GM18868 (cell line): Measurements from ENCODE around the gene RPS8.
A peak's percentile ranks its signal among the peaks of the same experiment; 100 is the strongest.
"Not testable (repeated sequence)": the region's sequence is repeated elsewhere in the genome, so short reads cannot be mapped to it uniquely, and the experiment has no call there.

Experiments
- ATAC-seq: cut with Tn5 transposase; IDR thresholded peaks from one replicate; pipeline ENCODE4 v1.9.1; 2021; ENCODE audit warnings: mild to moderate bottlenecking, moderate library complexity; ENCODE audit not compliant: unreplicated experiment

RPS8 gene

DNA sequence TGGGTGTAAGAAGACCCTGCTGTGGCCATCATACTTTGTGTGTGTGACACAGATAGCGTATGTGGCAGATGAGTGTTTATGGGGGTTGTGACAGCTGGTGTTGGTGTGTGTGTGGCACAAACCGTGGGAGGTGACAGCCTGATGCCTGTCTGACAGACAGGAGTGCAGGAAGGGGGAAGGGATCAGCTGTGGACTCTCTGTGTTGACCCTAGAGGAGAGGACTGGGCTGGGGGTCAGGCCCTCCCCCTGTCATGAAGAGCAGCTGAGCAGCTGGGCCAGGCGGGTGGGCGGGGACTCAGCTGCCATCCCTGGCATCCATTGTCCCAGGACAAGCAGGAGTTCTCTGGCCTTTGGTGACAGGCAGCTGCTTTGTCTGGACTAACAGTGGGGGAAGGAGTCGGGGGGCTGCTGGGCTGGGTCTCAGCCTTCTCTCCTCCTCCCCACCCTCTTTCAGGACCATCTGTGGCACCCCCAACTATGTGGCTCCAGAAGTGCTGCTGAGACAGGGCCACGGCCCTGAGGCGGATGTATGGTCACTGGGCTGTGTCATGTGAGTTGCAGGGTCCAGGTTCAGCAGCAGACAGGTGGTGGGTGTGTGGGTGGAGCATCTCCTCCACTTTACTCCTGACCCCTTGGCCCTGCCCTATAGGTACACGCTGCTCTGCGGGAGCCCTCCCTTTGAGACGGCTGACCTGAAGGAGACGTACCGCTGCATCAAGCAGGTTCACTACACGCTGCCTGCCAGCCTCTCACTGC lies 27.1 kb downstream of the RPS8 start:
- no peak for ATAC-seq

DNA sequence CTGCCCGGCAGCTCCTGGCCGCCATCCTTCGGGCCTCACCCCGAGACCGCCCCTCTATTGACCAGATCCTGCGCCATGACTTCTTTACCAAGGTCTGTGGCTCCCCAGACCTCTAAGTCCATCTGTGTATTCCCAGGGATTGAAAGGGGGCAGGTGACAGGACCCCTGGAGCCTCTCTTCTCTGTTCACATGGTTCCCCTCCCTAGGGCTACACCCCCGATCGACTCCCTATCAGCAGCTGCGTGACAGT lies 27.6 kb downstream of the RPS8 start:
- no peak for ATAC-seq

DNA sequence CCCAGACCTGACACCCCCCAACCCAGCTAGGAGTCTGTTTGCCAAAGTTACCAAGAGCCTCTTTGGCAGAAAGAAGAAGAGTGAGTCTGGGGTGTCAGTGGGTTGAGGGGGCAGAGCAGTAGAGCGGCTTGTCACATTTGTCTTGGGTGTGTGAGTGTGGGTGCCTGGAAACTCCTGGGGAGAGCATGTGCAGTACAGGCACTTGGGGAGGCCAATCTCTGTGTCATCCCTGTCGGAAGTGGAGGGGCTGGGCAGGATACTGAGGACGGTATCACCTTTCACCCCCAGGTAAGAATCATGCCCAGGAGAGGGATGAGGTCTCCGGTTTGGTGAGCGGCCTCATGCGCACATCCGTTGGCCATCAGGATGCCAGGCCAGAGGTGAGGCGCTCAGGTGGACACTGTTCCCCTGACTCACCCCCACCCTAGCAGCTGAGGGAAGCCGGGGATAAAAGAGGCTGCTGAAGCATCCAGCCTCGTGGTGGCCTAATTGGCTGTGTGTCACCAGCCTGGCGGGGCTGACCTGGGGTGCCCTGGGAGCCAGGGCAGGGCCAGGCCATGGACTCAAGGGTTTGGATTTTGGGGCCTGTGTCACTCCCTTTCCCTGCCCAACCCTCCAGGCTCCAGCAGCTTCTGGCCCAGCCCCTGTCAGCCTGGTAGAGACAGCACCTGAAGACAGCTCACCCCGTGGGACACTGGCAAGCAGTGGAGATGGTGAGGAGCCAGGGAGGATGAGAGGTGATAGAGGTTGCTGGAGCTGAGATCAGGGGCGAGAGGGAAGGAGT lies 28.2 kb downstream of the RPS8 start:
- no peak for ATAC-seq

DNA sequence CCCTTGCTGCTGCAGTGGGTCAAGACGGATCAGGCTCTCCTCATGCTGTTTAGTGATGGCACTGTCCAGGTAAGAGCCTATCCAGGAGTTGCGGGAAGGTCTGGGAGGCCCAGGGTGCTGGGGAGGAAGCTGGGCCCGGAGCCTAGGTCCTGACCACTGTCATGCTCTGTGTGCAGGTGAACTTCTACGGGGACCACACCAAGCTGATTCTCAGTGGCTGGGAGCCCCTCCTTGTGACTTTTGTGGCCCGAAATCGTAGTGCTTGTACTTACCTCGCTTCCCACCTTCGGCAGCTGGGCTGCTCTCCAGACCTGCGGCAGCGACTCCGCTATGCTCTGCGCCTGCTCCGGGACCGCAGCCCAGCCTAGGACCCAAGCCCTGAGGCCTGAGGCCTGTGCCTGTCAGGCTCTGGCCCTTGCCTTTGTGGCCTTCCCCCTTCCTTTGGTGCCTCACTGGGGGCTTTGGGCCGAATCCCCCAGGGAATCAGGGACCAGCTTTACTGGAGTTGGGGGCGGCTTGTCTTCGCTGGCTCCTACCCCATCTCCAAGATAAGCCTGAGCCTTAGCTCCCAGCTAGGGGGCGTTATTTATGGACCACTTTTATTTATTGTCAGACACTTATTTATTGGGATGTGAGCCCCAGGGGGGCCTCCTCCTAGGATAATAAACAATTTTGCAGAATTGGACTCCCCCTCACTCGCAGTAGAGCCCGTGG lies 30.1 kb downstream of the RPS8 start:
- no peak for ATAC-seq

DNA sequence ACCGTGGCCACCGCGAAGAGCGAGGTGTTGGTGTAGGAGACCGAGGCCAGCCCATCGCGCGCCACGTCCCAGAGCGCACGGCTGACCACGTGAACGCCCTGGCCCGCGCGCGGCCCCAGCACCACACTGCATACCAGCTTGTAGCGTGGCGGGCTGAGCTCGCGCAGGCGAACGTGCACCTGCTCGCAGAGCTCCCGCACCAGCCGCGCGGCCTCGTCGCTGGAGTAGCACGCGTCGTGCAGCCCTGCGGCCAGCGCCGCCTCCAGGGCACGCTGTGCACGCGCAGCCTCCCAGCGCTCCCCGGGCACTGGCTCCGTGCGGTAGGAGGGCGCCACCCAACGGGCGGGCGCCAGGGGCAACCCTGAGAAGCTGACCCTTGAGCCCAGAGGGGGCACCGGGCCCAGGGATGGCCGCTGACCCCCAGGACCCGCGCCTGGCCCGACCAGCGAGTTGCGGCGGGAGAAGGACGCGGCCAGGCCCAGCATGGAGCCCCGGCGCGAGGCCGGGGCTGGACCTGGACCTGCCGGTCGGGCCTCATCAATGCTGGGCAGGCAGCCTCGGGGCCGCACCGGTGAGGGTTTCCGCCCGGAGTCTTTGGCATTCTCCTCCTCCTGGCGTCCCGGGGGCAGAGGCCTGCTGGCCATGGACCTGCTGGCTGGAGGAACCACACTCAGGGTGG lies 30.8 kb downstream of the RPS8 start:
- no peak for ATAC-seq

DNA sequence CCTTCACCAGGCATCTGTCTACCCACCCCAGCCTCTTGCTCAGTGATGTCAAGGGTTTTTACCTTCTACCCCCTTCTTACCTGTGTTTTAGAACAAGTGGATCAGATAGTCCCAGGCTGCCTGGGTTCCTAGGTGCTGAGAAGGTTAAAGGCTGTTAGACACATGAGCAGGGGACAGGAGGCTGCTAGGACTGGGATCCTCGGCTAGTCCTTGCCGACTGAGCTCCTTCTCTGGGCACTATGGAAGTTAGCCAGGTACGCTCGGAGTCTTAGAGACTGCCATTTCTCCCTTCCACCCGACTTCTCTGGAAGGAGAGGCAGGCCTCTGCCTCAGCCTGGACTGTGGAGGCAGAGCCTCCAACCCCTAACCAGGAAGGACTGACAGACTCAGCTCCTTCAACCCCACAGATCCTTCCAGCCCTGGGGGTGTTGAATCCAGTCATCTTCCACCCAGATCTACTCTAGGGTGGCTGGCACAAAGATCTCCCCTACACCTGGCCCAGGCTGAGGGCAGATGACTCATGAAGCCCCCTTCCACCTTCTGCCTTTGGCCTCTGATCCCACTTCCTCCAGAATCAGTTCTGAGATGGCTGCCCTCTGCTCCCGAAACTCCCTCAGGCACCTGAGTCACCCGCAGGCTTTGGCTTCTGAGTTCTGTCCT lies 31.5 kb downstream of the RPS8 start, which contains the start of gene DYNLT4:
DYNLT4 (minus strand) TSS at position 648 of the 660 bp plus-strand sequence. CDS start 683 bp downstream, outside the sequence.
- ATAC-seq, result no peak

DNA sequence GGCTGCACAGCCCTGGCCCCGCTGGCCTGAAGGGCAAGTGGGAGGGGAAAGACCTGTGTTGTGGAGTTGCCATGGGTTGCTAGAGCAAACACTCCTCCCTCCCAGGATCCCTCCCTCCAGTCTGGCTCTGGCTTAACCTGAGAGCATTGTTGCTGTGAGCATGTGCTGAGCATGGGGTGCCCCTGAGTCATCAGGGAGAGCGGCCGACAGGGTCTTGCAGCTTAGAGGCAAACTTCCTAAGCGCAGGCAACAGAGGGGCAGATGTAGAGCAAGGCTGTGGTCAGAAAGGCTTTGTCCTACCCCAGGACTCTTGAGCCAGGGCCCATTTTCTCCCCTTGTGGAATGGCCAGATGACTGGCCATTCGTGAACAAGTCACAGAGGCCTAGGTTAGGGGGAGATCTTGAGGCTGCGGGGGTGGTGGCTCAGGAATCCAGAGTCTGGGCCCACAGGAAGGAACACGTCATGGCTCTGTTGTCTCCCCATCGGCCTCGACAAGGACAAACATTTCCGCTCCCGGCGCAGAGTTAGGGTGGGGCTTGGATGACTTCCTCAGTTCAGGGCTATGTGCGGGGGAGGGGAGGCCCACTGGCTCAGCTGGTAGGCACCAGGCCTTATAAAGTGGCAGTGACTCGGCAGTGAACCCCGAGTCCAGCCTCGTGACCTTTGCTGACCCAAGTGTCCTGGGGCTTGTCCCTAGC lies 32.2 kb downstream of the RPS8 start:
- ATAC-seq, result peak; percentile 31

DNA sequence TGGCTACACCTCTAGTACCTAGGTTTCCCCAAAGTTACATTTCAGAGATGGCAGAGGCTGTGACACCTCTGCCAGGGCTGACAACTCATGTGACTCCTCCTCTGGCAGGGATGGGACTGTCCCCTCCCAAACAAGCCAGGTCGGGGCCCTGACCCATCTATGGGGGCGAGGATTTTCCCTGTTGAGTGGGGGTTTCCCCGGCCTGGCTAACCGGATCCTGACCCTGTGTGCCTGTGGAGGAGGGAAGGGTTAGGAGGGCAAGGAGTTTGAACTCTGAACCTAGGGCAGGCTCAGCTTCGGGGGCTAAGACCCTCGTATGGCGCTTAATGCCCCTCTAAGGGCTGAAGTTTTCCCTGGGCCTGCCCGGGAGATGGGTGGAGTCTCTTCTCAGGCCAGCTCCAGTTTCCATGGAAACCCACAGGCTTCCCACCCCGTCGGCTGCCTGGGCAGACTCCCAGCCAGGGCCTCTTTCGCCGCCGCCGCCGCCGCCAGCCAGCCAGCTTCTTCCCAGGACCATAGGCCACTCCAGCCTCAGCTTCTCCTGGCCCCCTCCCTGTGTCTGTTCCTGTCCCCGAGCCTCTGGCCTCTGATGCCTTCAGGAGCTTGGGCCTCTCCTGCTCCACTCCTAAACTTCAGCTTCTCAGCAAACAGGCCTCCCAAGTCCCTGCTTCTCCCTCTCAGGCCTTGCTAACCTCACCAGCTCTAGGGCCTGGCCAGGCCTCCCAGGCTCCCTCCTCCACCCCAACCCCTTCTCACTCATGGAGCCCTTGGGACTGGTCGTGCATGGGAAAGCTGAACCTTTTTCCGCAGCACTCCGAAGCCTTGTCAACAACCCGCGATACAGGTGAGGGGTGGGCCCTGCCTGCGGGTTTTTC lies 33.0 kb downstream of the RPS8 start, which contains the start of gene BTBD19:
BTBD19 (plus strand) TSS at position 461 of the 875 bp plus-strand sequence; CDS start at position 759, 298 bp downstream.
- ATAC-seq, result peak; percentile 34

DNA sequence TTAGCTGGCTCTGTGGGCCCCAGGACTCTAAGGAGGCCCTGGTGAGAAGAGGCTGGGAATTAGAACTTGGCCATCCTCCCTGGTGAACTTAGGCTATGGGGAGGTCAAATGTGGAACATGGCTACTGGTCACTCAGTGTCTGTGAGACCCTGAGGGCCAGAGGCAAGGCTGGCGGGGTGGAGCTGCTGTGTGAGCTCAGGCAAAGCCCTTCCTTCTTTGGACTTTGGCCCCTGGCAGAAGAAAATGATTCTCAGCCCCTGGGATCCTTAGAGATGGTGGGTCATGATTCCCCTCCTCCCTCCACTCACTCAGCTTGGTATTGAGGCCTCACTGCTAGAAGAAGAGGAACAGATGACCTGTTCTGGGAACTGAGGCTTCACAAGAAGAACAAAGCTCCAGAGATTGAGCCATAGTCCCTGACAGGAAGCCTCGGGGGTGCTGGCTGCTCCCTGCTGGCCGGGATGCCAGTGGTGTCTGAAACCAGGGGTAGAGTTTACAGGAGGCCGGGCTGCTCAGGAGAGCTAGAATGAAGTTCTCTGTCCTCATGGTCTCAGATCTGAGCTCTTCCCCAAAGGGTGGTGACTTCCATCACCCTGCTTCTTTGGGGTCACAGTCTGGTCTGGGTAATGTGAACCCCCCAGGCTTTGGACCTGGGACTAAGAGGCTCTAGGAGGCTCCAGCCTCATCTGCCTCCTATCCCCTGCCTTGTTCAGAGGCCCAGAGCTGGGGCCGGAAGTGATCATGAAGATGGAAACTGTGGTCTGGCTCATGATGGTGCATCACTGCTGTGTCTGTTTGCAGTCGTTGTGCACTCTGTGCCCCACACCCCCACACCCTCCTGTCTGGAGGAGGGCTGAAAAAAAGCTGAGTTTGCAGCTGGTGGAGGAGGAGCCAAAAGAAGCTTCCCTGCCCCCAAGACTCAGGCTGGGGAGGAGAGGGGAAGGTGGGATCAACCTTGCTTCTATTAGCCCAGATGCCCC lies 33.9 kb downstream of the RPS8 start:
- ATAC-seq, result peak; percentile 55

DNA sequence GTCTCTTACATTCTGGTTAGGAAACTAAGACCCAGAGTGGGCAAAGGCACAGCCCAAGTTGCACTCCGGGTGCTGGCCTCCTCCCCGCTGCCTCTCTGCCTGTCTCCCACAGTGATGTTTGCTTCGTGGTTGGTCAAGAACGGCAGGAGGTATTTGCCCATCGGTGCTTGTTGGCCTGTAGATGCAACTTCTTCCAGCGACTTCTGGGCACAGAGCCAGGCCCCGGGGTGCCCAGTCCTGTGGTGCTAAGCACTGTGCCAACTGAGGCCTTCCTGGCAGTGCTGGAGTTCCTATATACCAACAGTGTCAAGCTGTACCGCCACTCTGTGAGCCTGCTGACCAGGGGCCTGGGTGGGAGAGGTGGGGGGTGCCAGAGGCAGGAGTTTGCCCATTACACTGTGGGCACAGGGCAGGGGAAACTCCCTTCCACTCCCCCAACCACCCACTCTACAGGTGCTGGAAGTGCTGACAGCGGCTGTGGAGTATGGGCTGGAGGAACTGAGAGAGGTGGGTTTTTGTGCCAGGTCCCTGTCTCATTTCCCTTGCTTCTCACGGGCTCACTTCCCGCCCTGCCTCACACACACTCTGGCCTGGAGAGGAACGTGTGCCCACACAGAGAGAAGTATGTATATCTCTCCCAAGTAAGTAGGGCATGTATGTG lies 34.9 kb downstream of the RPS8 start:
- ATAC-seq, result no peak

DNA sequence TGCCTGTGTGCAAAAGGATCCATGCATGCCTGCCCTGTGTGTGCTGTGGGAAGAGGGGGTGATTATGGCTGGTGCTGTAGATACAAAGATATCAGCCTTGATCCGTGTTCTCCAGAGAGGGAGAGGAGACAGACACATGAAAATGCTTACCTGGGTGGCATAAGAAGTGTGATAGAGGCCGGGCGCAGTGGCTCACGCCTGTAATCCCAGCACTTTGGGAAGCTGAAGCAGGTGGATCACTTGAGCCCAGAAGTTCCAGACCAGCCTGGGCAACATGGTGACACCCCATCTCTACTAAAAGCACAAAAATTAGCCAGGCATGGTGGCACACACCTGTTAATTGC lies 35.4 kb downstream of the RPS8 start:
- ATAC-seq, result not testable (repeated sequence)

DNA sequence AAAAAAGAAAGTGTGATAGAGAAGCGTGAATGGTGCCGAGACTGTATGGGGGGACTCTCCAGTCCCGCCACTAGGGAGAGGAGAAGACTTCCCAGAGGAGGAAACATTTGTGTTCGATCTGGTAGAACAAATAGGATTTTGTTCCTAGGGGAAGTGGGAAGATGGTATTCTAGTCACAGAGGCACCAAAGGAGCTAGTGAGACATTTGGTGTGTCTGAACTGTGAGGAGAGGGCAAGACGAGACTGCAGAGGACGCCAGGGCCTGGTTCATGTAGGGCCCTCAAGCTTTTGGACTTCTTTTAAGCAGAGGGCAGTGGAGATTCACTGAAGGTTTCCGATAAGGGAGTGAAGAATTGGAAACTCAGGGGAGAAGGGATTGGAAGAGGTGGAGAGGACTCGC lies 35.9 kb downstream of the RPS8 start:
- ATAC-seq, result no peak

DNA sequence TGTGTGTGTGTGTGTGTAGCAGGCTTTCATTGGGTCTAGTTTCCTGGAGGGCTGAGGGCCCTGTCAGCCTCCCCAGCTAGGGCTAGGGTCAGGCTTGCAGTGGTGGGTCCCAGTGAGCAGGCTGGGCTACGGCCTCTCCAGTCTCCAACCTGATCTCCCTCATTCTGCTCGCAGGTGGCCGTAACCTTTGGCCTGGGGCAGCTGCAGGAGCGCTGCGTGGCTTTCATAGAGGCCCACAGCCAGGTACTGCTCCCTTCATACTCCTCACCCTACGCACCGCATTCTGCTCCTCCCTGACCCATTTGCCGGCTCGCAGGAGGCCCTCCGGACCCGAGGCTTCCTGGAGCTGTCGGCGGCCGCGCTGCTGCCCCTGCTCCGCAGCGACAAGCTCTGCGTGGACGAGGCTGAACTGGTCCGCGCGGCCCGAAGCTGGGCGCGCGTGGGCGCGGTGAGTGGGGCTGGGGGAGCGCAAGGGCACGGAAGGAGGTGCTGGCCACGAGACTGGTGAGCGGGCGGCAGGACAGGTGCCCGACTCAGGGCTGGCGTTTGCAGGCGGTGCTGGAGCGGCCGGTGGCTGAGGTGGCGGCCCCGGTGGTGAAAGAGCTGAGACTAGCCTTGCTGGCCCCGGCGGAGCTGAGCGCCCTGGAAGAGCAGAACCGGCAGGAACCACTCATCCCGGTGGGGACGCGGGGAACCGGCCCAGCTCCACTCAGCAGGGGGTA lies 37.6 kb downstream of the RPS8 start:
- ATAC-seq, result no peak

DNA sequence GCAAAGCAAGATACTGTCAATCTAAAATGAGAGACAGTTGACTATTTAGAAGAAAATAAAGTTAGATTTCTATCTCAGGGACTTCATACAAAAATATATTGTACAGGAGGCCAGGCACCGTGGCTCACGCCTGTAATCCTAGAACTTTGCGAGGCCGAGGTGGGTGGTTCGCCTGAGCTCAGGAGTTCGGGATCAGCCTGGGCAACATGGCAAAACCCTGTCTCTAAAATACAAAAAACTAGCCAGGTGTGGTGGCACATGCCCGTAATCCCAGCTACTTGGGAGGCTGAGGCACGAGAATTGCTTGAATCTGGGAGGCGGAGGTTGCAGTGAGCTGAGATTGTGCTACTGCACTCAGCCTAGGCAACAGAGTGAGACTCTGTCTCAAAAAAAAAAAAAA lies 40.6 kb downstream of the RPS8 start:
- ATAC-seq, result not testable (repeated sequence)

DNA sequence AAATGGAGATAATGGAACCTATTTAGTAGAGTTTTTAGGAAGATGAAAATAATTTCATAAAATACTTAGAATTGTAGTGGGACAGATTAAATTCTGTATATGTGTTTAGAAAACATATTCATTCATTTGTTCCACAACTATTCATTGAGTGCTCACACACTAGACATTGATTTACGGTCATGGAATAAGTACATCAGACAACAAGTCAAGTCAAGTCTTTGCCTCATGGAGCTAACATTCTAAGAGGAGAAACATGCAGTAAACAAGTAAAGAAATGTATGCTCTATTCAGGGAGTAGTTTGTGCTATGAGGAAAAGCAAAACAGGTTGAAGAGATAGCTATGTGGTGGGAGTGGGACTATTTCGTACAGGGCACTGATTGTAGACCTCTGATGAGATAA lies 42.0 kb downstream of the RPS8 start:
- no peak for ATAC-seq

DNA sequence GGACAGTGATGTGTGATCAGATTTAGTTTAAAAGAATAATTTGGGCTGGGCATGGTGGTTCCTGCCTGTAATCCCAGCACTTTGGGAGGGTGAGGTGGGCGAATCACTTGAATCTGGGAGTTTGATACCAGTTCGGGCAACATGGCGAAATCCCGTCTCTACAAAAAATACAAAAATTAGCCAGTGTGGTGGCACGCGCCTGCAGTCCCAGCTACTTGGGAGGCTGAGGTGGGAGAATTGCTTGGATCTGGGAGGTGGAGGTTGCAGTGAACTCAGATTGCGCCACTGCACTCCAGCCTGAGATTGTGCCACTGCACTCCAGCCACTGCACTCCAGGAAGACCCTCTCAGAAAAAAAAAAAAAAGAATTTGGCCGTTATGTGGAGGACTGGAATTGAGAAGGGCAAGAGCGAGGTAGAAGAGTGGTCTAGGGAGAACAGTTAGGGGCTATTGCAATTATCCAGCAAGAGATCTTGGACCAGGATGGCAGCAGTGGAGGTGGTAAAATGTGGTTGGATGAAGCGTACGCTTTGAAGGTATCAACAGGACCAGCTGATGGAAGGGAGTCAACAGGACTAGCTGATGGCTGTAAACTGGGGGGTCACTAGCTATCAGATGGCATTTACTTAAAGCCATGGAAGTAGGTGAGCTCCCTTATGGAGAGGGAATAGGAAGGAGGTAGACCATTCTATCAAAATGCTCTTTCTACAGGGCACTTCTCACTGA lies 42.6 kb downstream of the RPS8 start:
- no peak for ATAC-seq
